Right lobe of liver (tissue), 4 donors: ENCODE data around the gene CCL21.

ENCODE experiments used
- CTCF ChIP-seq, 4 donors: fragments of 200-600 bp in 3 of 4; fragments of 450-650 bp in 1 of 4; IDR thresholded peaks; one replicate each; pipeline versions ENCODE4 v1.5.1 to v1.8.0; 2016 to 2022; ENCODE audit warnings: antibody characterized with exemption in 4 of 4, mild to moderate bottlenecking in 2 of 4
- POLR2A ChIP-seq: fragments of 450-650 bp; IDR thresholded peaks from one replicate; pipeline ENCODE4 v1.6.1; 2017; ENCODE audit warnings: antibody characterized with exemption, mild to moderate bottlenecking
- donor health status: DM: no; HTN: no; CAD: no.
- donor health status: DM: no; HTN: no; CAD: no.
- donor health status: DM: no; HTN: yes; CAD: no.

GRCh38 chr9:34664281-34665066, 45.5 kb downstream of the CCL21 start:
- TF ChIP-seq POLR2A (no peak), CTCF (IDR thresholded peaks at IDR 0.05) (peak; percentile 57 to 88 (median 82))
